GM12873 (cell line): Measurements from ENCODE around the gene RILPL2.

Experiments used
- CTCF ChIP-seq: IDR thresholded peaks from 2 replicates; pipeline ENCODE4 v1.5.1; 2012; ENCODE audit warnings: low read depth, mild to moderate bottlenecking, moderate library complexity, low read length, control low read depth; ENCODE audit not compliant: insufficient read depth; ENCODE audit errors: missing control alignments

The RILPL2 gene

GRCh38 chr12:123427036-123427769 lies 9.3 kb downstream of the RILPL2 start:
- no peak for TF ChIP-seq CTCF

DNA sequence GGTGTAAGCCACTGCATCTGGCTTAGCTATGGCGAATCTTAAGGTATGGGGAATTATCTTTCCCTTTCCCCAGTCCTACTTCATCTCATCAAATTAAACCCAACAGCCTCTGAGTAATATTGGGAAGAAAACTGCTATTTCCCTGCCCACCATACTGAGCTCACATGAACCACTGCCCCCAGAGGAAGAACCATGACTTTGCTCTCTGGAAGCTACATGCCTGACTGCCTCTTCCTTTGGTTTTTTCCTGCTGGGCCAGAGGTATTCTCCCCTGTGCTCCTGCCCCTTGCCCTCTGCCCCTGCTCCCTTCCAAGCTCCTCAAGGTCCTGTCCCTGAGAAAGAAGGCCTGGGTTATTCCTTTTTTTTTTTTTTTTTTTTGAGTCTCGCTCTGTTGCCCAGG lies 15.2 kb downstream of the RILPL2 start:
- peak; percentile 20 for TF ChIP-seq CTCF

DNA sequence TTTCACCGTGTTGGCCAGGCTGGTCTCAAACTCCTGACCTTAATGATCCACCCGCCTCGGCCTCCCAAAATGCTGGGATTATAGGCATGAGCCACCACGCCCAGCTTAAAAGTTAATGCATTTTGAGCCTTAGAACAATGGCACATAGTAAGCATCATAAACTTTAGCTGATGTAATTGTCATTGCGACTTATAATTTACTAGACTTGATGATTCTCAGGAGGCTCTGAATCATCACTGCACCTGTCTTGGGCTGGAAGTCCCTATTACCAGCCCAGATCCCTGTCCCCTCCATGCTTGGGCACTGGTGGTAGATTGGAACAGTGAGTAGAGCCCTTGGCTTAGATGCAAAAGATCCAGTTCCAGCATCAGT lies 26.5 kb downstream of the RILPL2 start:
- no peak for TF ChIP-seq CTCF

DNA sequence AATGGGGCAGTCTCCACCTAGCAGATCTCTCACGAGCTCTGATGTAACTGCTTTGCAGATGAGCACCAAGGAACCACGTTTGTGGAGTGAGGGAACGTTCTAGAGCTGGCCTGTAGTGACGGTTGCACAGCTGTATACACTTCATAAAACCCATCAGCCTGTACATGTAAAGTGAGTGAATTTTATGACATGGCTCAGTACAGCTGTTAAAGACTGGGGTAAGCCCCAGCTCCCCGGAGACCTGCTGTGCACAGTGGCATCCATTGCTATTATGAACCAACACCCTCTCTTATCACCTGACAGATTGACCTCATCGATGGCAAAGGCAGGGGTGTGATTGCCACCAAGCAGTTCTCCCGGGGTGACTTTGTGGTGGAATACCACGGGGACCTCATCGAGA lies 31.9 kb downstream of the RILPL2 start:
- TF ChIP-seq CTCF, result no peak

GRCh38 chr12:123401753-123402683 lies 34.5 kb downstream of the RILPL2 start:
- TF ChIP-seq CTCF, result no peak

DNA sequence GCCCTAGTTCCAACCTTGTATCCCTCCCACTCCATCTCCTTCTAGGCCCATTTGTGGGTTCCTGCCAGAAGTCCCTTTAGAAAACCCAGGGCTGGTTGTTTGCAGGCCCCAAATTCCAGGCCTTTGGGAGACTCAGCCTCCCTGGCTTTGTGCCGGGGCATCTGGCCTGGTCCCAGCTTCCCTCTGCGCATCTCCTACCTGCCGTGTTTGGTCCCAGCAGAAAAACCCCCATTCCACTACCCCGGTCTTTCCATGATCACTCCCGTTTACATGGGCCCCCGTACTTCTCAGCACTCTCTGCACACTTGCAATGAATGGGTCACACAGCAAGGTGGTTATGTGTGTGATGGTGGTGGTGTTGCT lies 37.2 kb downstream of the RILPL2 start:
- TF ChIP-seq CTCF, result no peak

DNA sequence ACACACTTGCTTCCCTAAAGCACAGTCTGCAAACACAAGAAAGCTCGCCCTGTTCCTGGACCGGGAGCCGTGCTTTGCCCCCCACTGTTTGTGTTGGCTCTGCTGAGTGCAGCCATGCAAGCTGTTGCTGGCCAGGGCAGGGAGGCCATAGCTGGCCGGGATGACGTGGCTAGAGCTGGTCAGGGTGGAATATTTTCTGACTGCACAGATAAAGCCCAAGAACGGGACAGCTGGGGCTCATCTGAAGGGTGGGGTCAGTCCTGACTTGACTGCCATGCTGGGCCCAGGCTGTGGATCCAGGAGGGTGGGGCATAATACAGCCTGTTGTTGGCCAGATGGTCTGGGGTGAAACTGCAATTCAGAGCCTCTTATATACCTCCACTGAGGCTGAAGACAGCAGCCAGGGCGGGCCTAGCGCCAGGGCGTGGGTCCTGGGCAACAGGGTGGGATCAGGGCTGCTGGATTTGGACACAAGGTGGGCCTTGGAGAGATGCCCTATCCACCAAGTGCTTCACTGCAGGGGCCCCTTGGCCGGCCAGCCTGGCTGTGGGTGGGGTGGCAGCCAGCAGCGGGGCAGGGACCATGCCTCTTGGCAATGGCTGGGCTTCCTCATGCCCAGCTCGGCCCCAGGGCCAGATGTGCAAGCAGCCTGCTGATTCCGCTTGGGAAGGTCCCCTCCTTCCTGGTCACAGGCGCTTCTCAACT lies 37.8 kb downstream of the RILPL2 start:
- no peak for TF ChIP-seq CTCF
